ENCODE data around the gene CACNA1S.

Gene CACNA1S

GRCh38 chr1:201008666-201009360 is 103.4 kb downstream of the CACNA1S start:
- no peak for DNase-seq

- no peak for DNase-seq
Observed at GRCh38 chr1:201007481-201007880, 104.7 kb downstream of the CACNA1S start.

GRCh38 chr1:201006450-201006849 is 105.8 kb downstream of the CACNA1S start:
- DNase-seq, result no peak

- no peak for DNase-seq
Observed at GRCh38 chr1:201004732-201005131, 107.5 kb downstream of the CACNA1S start.

- no peak for DNase-seq
Observed at GRCh38 chr1:201004154-201004553, 108.1 kb downstream of the CACNA1S start.

GRCh38 chr1:201002510-201002909 is 109.7 kb downstream of the CACNA1S start:
- peak in 1 of 2 experiments; percentile 32 for DNase-seq

- no peak for DNase-seq
Observed at GRCh38 chr1:201001962-201002361, 110.3 kb downstream of the CACNA1S start.

GRCh38 chr1:201000391-201000790 is 111.8 kb downstream of the CACNA1S start:
- DNase-seq, result no peak

- DNase-seq, result no peak
Observed at GRCh38 chr1:200999667-201000066, 112.6 kb downstream of the CACNA1S start.

GRCh38 chr1:200998323-200998722 is 113.9 kb downstream of the CACNA1S start:
- DNase-seq, result no peak

GRCh38 chr1:200992382-200993048 is 119.7 kb downstream of the CACNA1S start:
- no peak for DNase-seq

- no peak for DNase-seq
Observed at GRCh38 chr1:200991097-200991614, 121.1 kb downstream of the CACNA1S start.

- no peak for DNase-seq
Observed at GRCh38 chr1:200990114-200990513, 122.1 kb downstream of the CACNA1S start.
